ENCODE results near the gene JPT1. TPM values are rescaled to one million over a fixed set of nuclear protein-coding genes. Genes with fewer than 3 reads are reported as not detected.

The JPT1 gene
- total RNA-seq, 2 donors from 2014 or later: 40.0 to 46.8 TPM

DNA sequence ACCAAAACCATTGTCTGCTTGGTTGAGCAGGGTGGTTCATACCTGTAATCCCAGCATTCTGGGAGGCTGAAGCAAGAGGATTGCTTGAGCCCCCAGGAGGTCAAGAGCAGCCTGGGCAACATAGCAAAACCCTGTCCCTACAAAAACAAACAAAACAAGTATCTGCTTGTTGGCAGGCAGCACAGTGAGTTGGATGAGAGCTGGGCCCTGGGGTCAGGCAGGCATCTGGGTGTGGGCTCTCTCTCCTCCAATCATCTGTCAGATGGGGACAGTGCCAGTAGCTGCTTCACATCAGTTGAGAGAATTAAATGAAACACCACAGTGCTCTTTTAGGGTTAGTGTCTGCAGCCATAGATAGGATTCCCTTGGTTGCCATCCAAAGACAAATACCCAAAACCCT, 38.8 kb downstream of the JPT1 start:
- ATAC-seq (no peak), DNase-seq (no peak)
- Mint-ChIP-seq H3K36me3 (ENCODE audit: low read depth) (peaks cover 7% of the 10 kb centered on the region), H3K4me3 (no peak overlapping the region), H3K27ac (peak overlapping the region; percentile 96), H3K4me1 (peaks cover 28% of the 10 kb centered on the region), H3K27me3 (no peaks in the 10 kb centered on the region)
- H3K9me3 ChIP-seq (ENCODE audit: control insufficient read depth, low read length, poor library complexity, severe bottlenecking): no peaks in the 10 kb centered on the region

DNA sequence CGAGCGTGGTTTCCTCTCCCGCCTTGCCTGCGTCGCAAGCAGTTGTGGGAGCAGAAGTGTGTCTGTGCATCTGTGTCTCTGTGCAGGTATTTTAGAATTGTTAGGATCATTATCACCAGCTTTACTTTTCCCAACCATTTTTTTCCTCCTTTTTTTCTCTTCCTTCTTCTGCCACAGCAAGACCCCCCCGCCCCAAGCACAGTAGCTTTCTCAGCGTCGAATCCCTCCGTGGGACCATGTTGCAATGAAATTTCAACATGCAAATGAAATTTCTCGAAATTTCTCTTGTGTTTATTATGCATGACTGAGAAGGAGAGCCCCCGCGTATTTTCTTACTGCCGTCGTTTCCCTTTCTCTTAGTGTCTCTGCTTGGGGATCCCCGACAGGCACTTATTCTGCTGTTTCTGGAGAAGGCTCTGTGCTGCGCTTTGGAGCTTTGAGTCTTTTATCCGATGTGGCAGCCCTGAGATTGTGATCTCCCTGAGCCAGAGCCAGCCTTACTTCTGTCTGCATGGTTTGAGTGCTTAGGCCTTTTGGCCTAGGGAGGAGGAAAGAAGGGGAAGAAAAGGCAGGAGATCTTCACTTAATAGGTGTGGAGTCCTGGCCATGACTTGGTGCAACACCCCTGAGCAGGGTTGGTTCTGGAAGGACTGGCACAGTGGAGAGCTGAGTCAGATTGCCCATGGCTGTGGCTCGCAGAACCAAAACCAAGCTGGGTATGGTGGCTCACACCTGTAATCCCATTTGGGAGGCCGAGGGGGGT, 39.6 kb downstream of the JPT1 start:
- peak overlapping the region; percentile 93 for H3K4me3 Mint-ChIP-seq
- no peak for DNase-seq

DNA sequence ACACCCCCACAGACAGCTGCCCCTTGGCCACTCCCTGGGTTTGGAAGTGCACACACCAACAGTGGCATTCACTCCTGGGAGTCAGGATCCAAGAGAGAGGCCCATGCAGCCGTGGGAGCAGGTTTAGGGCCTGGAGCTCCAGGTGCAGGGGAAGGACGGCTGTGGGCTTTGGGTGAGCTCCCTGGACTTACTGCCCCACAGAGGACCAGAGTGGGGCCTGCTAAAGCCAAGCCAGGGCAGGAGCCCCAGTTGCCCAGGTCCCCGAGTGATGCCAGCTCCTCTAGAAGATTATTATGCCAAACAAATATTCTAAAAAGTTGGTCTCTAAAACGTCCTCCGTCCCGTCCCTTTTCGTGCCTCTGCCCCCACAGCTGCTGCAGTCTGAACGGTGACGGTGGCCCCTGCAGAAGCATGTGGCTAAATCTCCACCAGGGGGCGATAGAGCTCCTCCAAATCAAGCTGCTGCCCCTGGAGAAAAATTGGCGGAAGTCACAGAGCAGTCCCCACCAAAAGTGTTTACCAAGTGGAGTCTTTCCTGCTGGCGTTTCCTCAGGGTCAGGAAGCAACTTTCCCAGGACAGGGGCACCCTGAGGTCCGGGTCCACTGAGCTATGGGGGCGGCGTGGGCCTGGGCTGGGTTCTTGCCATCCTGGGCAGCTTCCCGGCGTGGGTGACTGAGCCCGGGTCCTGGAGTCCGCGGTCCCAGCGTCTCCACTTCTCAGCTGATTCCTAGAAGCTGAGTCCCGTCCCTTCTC, 40.3 kb downstream of the JPT1 start:
- ATAC-seq (peak; percentile 71), DNase-seq (peak; percentile 72 to 84 (median 77))
- Mint-ChIP-seq H3K4me1 (peaks cover 32% of the 10 kb centered on the region), H3K27ac (peak overlapping the region; percentile 96), H3K36me3 (ENCODE audit: low read depth) (peaks cover 4% of the 10 kb centered on the region), H3K27me3 (no peaks in the 10 kb centered on the region), H3K4me3 (peak overlapping the region; percentile 93)
- H3K9me3 ChIP-seq (ENCODE audit: control insufficient read depth, low read length, poor library complexity, severe bottlenecking): no peaks in the 10 kb centered on the region

More for the DNA sequence above, 39.6 kb downstream of the JPT1 start:
- Mint-ChIP-seq H3K4me1 (peaks cover 30% of the 10 kb centered on the region), H3K36me3 (ENCODE audit: low read depth) (peaks cover 4% of the 10 kb centered on the region), H3K27ac (peak overlapping the region; percentile 96), H3K27me3 (no peaks in the 10 kb centered on the region)
- no peak for ATAC-seq
- H3K9me3 ChIP-seq (ENCODE audit: control insufficient read depth, low read length, poor library complexity, severe bottlenecking): no peaks in the 10 kb centered on the region

DNA sequence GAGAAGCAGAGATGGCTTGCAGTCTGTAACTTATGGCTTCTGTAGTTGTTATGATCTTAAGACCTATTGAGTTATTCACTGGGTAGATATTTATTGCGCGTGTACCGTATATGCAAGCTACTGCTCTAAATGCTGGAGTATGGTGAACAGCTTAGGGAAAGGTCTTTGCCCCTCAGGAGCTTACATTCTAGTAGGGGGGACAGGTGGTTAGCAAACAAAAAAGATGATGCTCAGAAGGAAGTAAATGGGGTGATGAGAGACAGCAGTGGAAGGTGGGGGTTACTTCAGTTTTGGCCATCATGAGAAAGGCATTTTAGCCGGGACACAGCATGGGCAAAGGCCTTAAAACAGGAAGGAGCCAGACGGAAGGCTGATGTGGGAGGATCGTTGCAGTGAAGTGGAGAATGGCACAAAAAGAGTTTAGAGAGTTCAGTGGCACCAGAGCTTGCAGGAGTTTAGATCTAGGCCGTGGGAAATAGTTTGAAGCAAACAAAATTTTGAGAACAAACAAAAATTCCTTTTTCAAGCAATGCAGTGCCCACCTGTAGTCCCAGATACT, 42.5 kb downstream of the JPT1 start:
- no peaks in the 10 kb centered on the region for H3K9me3 ChIP-seq (ENCODE audit: control insufficient read depth, low read length, poor library complexity, severe bottlenecking)
- H3K4me3 Mint-ChIP-seq: peak overlapping the region; percentile 62
- H3K27ac Mint-ChIP-seq: peak overlapping the region; percentile 82
- ATAC-seq: no peak
- H3K4me1 Mint-ChIP-seq: peaks cover 30% of the 10 kb centered on the region
- no peaks in the 10 kb centered on the region for H3K27me3 Mint-ChIP-seq
- peaks cover 4% of the 10 kb centered on the region for H3K36me3 Mint-ChIP-seq (ENCODE audit: low read depth)
- DNase-seq: no peak

DNA sequence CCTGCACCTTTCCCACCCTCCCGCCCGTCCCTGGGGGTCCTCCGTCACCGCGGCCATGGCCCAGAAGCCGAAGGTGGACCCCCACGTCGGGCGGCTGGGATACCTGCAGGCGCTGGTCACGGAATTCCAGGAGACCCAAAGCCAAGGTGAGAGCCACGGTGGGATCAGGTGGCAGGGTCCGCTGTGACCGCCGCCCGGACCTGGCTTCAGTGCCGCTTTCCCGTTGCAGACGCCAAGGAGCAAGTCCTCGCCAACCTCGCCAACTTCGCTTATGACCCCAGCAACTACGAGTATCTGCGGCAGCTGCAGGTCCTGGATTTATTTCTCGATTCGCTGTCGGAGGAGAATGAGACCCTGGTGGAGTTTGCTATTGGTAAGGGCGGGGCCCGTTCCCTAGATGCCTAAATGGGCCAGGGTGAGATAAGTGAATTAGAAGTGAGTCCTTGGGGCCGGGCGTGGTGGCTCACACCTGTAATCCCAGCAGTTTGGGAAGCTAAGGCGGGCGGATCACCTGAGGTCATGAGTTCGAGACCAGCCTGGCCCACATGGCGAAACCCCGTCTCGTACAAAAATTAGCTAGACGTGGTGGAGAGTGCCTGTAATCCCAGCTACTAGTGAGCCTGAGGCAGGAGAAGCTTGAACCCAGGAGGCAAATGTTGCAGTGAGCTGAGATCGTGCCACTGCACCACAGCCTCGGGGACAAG, 43.9 kb downstream of the JPT1 start:
- ATAC-seq (no peak), DNase-seq (no peak)
- peak overlapping the region; percentile 87 for H3K4me3 Mint-ChIP-seq
- H3K27me3 Mint-ChIP-seq: no peaks in the 10 kb centered on the region
- peaks cover 30% of the 10 kb centered on the region for H3K4me1 Mint-ChIP-seq
- peak overlapping the region; percentile 82 for H3K27ac Mint-ChIP-seq
- H3K9me3 ChIP-seq (ENCODE audit: control insufficient read depth, low read length, poor library complexity, severe bottlenecking): no peaks in the 10 kb centered on the region
- peaks cover 4% of the 10 kb centered on the region for H3K36me3 Mint-ChIP-seq (ENCODE audit: low read depth)

DNA sequence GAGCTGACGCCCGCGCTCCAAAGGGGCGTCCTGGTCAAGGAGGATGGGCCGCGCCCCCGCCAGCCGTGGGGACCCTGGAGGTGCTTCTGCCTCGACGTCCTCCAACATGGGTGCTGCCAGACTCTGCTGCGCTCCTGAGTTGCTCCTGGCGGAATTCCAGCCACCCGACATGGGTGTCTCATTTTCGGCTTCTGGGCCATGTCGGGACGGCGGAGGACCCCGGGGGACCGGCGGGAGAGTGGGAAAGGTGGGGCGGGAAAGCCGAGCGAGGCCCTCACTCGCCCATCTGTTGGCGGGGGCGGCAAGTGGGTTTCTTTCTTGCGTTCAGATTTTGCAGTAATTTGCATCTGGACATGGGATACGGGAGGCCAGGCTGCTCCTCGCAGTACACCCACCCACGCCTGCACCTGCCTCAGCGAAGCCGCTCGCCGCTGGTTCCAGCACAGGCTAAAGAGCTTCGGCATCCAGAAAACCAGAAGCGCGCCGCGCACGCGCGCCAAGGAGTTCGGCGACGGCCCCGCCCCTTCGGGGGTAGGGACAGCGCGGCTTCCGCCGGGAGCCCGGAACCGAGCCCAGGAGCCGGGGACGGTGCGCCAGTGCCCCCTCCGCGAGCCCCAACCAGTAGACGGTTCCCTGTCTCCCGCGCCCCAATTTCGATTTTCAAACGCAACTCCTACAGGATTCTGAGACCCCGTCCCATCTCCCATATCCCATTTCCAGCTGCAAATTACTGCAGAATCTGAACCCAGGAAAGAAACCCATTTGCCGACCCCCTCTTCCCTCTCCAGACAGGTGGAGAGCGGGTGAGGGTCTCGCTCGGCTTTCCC, 44.7 kb downstream of the JPT1 start, which contains the start of gene ARMC7:
TSS of gene ARMC7 (plus strand) at position 563 of the 827 bp plus-strand sequence. CDS start 320 bp downstream, outside the sequence.
- peaks cover 4% of the 10 kb centered on the region for H3K36me3 Mint-ChIP-seq (ENCODE audit: low read depth)
- H3K4me3 Mint-ChIP-seq: peak within 1 kb of the TSS; percentile 87
- no peaks in the 10 kb centered on the region for H3K9me3 ChIP-seq (ENCODE audit: control insufficient read depth, low read length, poor library complexity, severe bottlenecking)
- DNase-seq (peak; percentile 87 to 88 (median 88)), ATAC-seq (peak; percentile 83)
- H3K27me3 Mint-ChIP-seq: no peaks in the 10 kb centered on the region
- peak within 1 kb of the TSS; percentile 82 for H3K27ac Mint-ChIP-seq
- H3K4me1 Mint-ChIP-seq: peaks cover 26% of the 10 kb centered on the region

DNA sequence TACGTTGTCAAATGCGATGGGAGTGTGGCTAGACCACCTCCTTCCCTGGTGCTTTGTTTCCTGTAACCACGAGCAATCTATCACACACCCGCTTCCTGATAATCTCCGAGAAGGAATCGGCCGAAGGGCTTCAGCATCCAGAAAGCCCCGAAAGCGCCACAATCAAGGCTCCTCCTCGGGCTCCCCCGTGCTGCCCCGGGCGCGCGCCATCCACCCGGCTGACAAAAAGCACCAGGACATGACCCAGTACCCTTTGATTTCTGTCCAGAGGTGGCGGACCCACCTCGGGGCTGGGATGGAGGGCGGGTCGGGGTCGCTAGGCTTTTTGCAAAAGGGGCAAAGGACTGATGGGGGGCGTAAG, 45.3 kb downstream of the JPT1 start:
- ATAC-seq (peak; percentile 10), DNase-seq (no peak)
- peak overlapping the region; percentile 82 for H3K27ac Mint-ChIP-seq
- H3K9me3 ChIP-seq (ENCODE audit: control insufficient read depth, low read length, poor library complexity, severe bottlenecking): no peaks in the 10 kb centered on the region
- peaks cover 4% of the 10 kb centered on the region for H3K36me3 Mint-ChIP-seq (ENCODE audit: low read depth)
- peaks cover 22% of the 10 kb centered on the region for H3K4me1 Mint-ChIP-seq
- no peaks in the 10 kb centered on the region for H3K27me3 Mint-ChIP-seq
- H3K4me3 Mint-ChIP-seq: peak overlapping the region; percentile 87

DNA sequence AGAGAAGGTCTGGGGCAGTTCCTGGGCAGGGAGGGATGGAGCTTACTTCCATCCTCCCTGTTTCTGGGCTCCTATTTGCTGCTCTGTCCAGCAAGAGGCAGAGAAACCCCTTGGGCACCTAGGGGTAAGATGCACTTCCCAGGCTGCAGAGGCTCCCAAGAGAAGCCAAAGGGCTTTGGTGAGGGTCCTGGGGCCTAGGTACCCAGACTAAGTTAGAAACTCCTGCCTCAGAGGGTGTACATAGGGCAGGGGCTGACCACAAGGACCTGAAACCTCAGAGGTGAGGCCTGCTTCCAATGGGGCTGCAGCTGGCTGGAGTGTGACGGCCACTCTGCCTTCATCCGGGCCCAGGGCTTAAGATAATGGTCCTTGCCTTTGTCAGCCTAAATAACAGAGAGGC, 46.1 kb downstream of the JPT1 start:
- Mint-ChIP-seq H3K36me3 (ENCODE audit: low read depth) (peaks cover 4% of the 10 kb centered on the region), H3K27ac (peak overlapping the region; percentile 72), H3K4me1 (peaks cover 18% of the 10 kb centered on the region), H3K27me3 (no peaks in the 10 kb centered on the region), H3K4me3 (peak overlapping the region; percentile 75)
- no peak for DNase-seq
- ATAC-seq: no peak
- no peaks in the 10 kb centered on the region for H3K9me3 ChIP-seq (ENCODE audit: control insufficient read depth, low read length, poor library complexity, severe bottlenecking)

DNA sequence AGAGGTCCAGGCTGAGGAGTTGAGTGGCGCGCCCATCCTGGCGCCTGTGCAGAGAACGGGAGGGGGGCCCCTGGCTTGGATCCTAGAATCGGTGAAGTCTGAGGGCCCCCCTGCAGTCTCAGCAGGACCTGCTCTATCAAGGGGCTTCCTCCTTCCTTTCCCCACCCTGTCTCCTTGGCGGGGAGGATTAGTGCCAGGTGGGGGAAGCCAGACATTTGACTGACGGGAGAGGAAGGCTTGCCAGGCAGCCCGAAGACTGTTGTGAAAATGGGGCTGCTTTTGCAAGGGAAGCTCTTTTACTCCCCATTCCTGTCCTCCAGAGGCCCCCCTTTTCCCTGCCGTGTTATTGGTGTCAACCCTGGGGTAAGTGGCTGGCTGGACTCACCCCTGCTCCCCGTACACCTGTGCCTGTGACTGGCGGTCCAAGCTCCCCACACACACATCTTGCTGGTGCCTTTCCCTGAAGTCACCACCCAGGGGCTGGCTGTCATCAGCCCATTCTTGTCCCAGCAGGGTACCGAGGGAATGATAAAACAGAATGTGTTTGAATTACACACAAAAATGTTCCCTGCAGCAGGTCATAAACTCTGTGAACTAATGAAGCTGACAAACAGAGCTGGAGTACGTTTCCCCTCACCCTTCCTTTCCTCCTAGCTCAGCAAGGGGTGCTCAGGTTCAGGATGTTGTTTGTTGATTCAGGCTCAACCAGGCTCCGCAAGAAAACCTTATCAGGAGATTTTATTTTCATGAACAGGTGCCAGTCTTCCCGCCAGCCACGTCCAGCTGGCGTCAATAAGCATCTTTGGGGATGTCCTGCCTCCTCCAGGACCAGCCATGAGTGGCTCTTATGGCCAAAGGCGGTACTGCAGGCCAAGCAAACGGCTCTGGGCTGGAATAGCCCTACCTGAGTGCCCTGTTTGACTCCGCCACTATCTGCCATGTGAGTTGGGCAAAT, 48.9 kb downstream of the JPT1 start:
- Mint-ChIP-seq H3K4me3 (no peak overlapping the region), H3K36me3 (ENCODE audit: low read depth) (no peaks in the 10 kb centered on the region), H3K4me1 (peaks cover 7% of the 10 kb centered on the region), H3K27me3 (no peaks in the 10 kb centered on the region), H3K27ac (no peak overlapping the region)
- DNase-seq: no peak
- H3K9me3 ChIP-seq (ENCODE audit: control insufficient read depth, low read length, poor library complexity, severe bottlenecking): no peaks in the 10 kb centered on the region
- no peak for ATAC-seq

DNA sequence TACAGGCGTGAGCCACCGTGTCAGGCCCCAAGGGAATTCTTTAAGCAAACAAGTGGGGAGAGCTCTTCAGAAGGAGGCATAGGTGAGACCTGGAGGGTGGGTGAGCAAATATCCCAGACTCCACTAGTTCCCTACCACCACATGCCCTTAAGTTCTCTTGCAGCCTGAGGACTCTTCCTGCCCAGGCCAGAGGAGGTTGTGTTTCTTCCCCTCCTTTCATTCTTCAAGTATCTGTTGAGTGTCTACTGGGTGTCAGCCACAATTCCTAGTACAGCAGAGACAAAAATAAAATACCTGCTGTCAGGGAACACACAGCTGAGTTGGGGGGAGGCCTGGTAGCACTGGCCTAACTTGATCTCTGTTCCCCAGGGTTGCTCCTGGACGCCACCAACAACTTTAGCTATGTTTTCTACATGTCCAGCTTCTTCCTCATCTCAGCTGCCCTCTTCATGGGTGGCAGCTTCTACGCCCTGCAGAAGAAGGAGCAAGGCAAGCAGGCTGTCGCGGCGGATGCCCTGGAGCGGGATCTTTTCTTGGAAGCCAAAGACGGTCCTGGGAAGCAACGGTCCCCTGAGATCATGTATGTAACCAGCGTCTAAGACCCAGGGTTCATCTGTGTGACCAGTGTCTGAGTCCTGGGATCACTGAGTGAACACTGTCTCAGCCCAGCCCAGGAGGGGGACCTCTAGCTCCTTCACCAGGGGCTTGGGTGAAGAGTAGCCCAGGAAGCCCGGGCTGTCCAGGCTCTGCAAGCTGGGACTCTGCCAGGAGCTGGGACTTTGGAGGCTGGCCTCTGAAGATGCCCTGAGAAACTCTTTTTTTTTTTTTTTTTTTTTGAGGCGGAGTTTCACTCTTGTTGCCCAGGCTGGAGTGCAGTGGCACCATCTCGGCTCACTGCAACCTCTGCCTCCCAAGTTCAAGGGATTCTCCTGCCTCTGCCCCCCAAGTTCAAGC, 50.4 kb downstream of the JPT1 start:
- H3K4me3 Mint-ChIP-seq: no peak overlapping the region
- no peaks in the 10 kb centered on the region for H3K9me3 ChIP-seq (ENCODE audit: control insufficient read depth, low read length, poor library complexity, severe bottlenecking)
- no peaks in the 10 kb centered on the region for H3K36me3 Mint-ChIP-seq (ENCODE audit: low read depth)
- DNase-seq: no peak
- no peak overlapping the region for H3K27ac Mint-ChIP-seq
- ATAC-seq: no peak
- peaks cover 4% of the 10 kb centered on the region for H3K4me1 Mint-ChIP-seq
- H3K27me3 Mint-ChIP-seq: no peaks in the 10 kb centered on the region

DNA sequence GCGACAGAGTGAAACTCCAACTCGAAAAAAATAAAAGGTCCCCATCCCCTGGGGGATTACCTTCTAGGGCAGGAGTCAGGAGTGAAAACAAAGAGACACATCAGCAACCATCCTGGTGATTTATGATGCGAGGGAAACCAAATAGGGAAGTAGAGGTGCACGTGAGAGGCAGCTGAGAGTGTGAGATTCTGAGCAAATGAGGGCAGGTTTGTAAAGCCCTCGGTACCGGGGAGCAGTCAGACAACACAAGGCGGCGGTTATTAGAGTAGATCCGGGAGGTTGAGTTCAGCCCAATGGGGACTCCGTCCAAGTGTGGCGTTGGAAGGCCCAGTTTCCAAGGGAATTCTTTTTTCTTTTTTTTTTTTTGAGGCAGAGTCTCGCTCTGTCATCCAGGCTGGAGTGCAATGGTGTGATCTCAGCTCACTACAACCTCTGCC, 51.9 kb downstream of the JPT1 start:
- H3K27ac Mint-ChIP-seq: no peak overlapping the region
- DNase-seq: no peak
- no peaks in the 10 kb centered on the region for H3K4me1 Mint-ChIP-seq
- H3K36me3 Mint-ChIP-seq (ENCODE audit: low read depth): peaks cover 3% of the 10 kb centered on the region
- peak; percentile 55 for ATAC-seq
- H3K4me3 Mint-ChIP-seq: no peak overlapping the region
- H3K9me3 ChIP-seq (ENCODE audit: control insufficient read depth, low read length, poor library complexity, severe bottlenecking): no peaks in the 10 kb centered on the region
- no peaks in the 10 kb centered on the region for H3K27me3 Mint-ChIP-seq
